Hypothalamus (tissue), 51 donors: ENCODE measurements around the gene AQP3.
"Not testable (repeated sequence)": the region's sequence is repeated elsewhere in the genome, so short reads cannot be mapped to it uniquely, and the experiment has no call there.

Source experiments
- DNase-seq, 51 donors: peaks; one replicate each; lab custom pipeline; 2025; lab: John Stamatoyannopoulos, UW

The AQP3 gene

GRCh38 chr9:33419708-33420303 is 27.6 kb downstream of the AQP3 start:
- no peak for DNase-seq

- no peak for DNase-seq
Observed at GRCh38 chr9:33418090-33418489, 29.3 kb downstream of the AQP3 start.

GRCh38 chr9:33416996-33417395 is 30.4 kb downstream of the AQP3 start:
- DNase-seq = no peak

GRCh38 chr9:33415501-33416038 is 31.8 kb downstream of the AQP3 start:
- DNase-seq = peak in 26 of 51 donors; percentile 3 to 56 (median 20)

- DNase-seq = no peak
Observed at GRCh38 chr9:33414889-33415500, 32.4 kb downstream of the AQP3 start.

- no peak for DNase-seq
Observed at GRCh38 chr9:33414268-33414667, 33.1 kb downstream of the AQP3 start.

GRCh38 chr9:33408087-33408486 is 39.3 kb downstream of the AQP3 start:
- DNase-seq = no peak

GRCh38 chr9:33407061-33407460 is 40.3 kb downstream of the AQP3 start:
- no peak for DNase-seq

GRCh38 chr9:33404788-33405362 is 42.5 kb downstream of the AQP3 start:
- DNase-seq = no peak

- DNase-seq = no peak
Observed at GRCh38 chr9:33403941-33404787, 43.2 kb downstream of the AQP3 start.

- DNase-seq = not testable (repeated sequence)
Observed at GRCh38 chr9:33402371-33402770, 45.0 kb downstream of the AQP3 start, which contains the start of gene AQP7. Gene AQP7 (minus strand): TSS chr9:33402568. CDS start chr9:33401262, 1,306 bp downstream.

GRCh38 chr9:33401809-33402208 is 45.6 kb downstream of the AQP3 start:
- DNase-seq = not testable (repeated sequence)

GRCh38 chr9:33399047-33399446 is 48.3 kb downstream of the AQP3 start:
- DNase-seq = not testable (repeated sequence)

GRCh38 chr9:33397801-33398200 is 49.6 kb downstream of the AQP3 start:
- DNase-seq = not testable (repeated sequence)

- not testable (repeated sequence) for DNase-seq
Observed at GRCh38 chr9:33395159-33395879, 52.1 kb downstream of the AQP3 start.

- DNase-seq = not testable (repeated sequence)
Observed at GRCh38 chr9:33393986-33394385, 53.4 kb downstream of the AQP3 start.

GRCh38 chr9:33393581-33393980 is 53.8 kb downstream of the AQP3 start:
- DNase-seq = no peak

- DNase-seq = not testable (repeated sequence)
Observed at GRCh38 chr9:33392591-33393021, 54.8 kb downstream of the AQP3 start.
